ENCODE measurements around the gene ILKAP. TPM values are rescaled to one million over a fixed set of nuclear protein-coding genes. Genes with fewer than 3 reads are reported as not detected.

The ILKAP gene
- total and polyA plus RNA-seq, 2 of the 4 experiments (the other 2 are of a cell fraction): 13.3 to 44.2 TPM

- no peak within 1 kb of the TSS for H3K23ac ChIP-seq (ENCODE audit: low read depth, low read length)
- peak within 1 kb of the TSS; percentile 83 for H4K91ac ChIP-seq (ENCODE audit: insufficient read depth, low read depth, low read length)
- H3K4me1 ChIP-seq (ENCODE audit: control insufficient read depth, insufficient read depth, low read length): peaks cover 19% of the 10 kb centered on the region
- CTCF ChIA-PET: no interaction called here
- peak within 1 kb of the TSS; percentile 27; the same call in 1 of the 3 replicates for H2BK15ac ChIP-seq (ENCODE audit: low read depth, low read length)
- no TSS peak for BruUV-seq (replicated peaks)
- intact Hi-C loops (cut with micrococcal nuclease): no loop called here
- H3K56ac ChIP-seq (ENCODE audit: extremely low read depth, insufficient read depth, low read length): no peak within 1 kb of the TSS
- dilution Hi-C loops (cut with HindIII; ENCODE audit: low sequenced_read_pairs, unreplicated experiment): no loop called here
- 0 out of 2 replicates have a peak, but pooled peaks cover 9% of the 10 kb centered on the region for H3K9me1 ChIP-seq (ENCODE audit: insufficient read depth, low read length)
- peak within 1 kb of the TSS; percentile 47; the same call in 1 of the 2 replicates for H2BK20ac ChIP-seq (ENCODE audit: low read depth, low read length)
- POLR2A ChIA-PET (ENCODE audit: unreplicated experiment): no interaction called here
- 0 out of 2 replicates have a peak within 1 kb of the TSS, but pooled peaks have one; percentile 26 for H4K5ac ChIP-seq (ENCODE audit: low read depth, low read length)
- no peaks in the 10 kb centered on the region for H3K36me3 ChIP-seq (ENCODE audit: control insufficient read depth, insufficient read depth, low read length)
- H3K9me3 ChIP-seq (ENCODE audit: control insufficient read depth, insufficient read depth, low read length): no peaks in the 10 kb centered on the region
- no peaks in the 10 kb centered on the region for H3K79me1 ChIP-seq (ENCODE audit: low read depth in 1 of 2, low read length in 2 of 2)
- no peak within 1 kb of the TSS for H3K4me3 ChIP-seq (ENCODE audit: insufficient read depth, low read depth, low read length)
- peak within 1 kb of the TSS; percentile 37 to 80; a peak in 2 of 4 replicates for H4K8ac ChIP-seq (ENCODE audit: low read depth in 2 of 2, low read length in 2 of 2)
- peak within 1 kb of the TSS; percentile 43 for H2AK5ac ChIP-seq (ENCODE audit: low read depth, low read length)
- H3K18ac ChIP-seq (ENCODE audit: low read depth, low read length): peak within 1 kb of the TSS; percentile 2; the same call in 1 of the 2 replicates
- no peak within 1 kb of the TSS for H2BK5ac ChIP-seq (ENCODE audit: low read depth, low read length, poor library complexity, severe bottlenecking)
- in situ Hi-C loops (cut with MboI; ENCODE audit: low sequenced_read_pairs): no loop called here
- DNase-seq: no peak
- H2AK9ac ChIP-seq (replicated peaks; ENCODE audit: low read depth, low read length, poor library complexity): peak within 1 kb of the TSS; percentile 84
- WGBS, 2 experiments (ENCODE audit: extremely low coverage in 2 of 2, insufficient read length in 1 of 2): 82% methylated on average over 9 of the region's 22 CpGs; no CpG with 5 or more reads in 1 of the 2 experiments
- H3K9ac ChIP-seq (ENCODE audit: low read depth, low read length): no peak within 1 kb of the TSS
- peak within 1 kb of the TSS; percentile 77 for H3K4ac ChIP-seq (ENCODE audit: low read depth, low read length)
- ATAC-seq (ENCODE audit: low read depth): no peak
- no peak within 1 kb of the TSS for H3K14ac ChIP-seq (replicated peaks; ENCODE audit: low read depth, low read length)
- H2AFZ ChIP-seq (replicated peaks; ENCODE audit: low read length, poor library complexity): peak within 1 kb of the TSS; percentile 67
- no peaks in the 10 kb centered on the region for H4K20me1 ChIP-seq (ENCODE audit: insufficient read depth, low read length)
- peak within 1 kb of the TSS; percentile 20 for H2BK120ac ChIP-seq (ENCODE audit: low read depth, low read length)
- no peak within 1 kb of the TSS for H3K4me2 ChIP-seq (ENCODE audit: low read depth, low read length)
- no peaks in the 10 kb centered on the region for H3K27me3 ChIP-seq (ENCODE audit: control insufficient read depth, insufficient read depth, low read length)
- no peak within 1 kb of the TSS for H3K27ac ChIP-seq (ENCODE audit: insufficient read depth, low read length)
- no peak for TF ChIP-seq CTCF (conservative IDR thresholded peaks at IDR 0.05; ENCODE audit: low read depth, low read length)
- TF ChIP-seq RAD21 (IDR thresholded peaks at IDR 0.05; ENCODE audit: low read length): no peak
- TF ChIP-seq CHD1 (IDR thresholded peaks at IDR 0.05; ENCODE audit: low read depth, low read length): no peak
- no peak for TF ChIP-seq NFE2L2 (IDR thresholded peaks at IDR 0.05; ENCODE audit: low read depth, low read length)
- TF ChIP-seq MAZ (IDR thresholded peaks at IDR 0.05; ENCODE audit: borderline replicate concordance, low read depth, low read length): no peak
- no peak for TF ChIP-seq FOS (IDR thresholded peaks at IDR 0.05; ENCODE audit: low read depth, low read length)
- TF ChIP-seq BHLHE40 (IDR thresholded peaks at IDR 0.05; ENCODE audit: low read depth, low read length): no peak
- TF ChIP-seq MXI1 (IDR thresholded peaks at IDR 0.05; ENCODE audit: borderline replicate concordance, low read depth, low read length): no peak
- TF ChIP-seq, protein P1, sequence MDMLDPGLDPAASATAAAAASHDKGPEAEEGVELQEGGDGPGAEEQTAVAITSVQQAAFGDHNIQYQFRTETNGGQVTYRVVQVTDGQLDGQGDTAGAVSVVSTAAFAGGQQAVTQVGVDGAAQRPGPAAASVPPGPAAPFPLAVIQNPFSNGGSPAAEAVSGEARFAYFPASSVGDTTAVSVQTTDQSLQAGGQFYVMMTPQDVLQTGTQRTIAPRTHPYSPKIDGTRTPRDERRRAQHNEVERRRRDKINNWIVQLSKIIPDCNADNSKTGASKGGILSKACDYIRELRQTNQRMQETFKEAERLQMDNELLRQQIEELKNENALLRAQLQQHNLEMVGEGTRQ (IDR thresholded peaks at IDR 0.05; ENCODE audit: low read depth, low read length): no peak
- TF ChIP-seq MAFK (IDR thresholded peaks at IDR 0.05; ENCODE audit: low read depth, low read length): no peak
- TF ChIP-seq CEBPB (IDR thresholded peaks at IDR 0.05; ENCODE audit: low read depth, low read length): no peak
- TF ChIP-seq SMC3 (IDR thresholded peaks at IDR 0.05; ENCODE audit: low read depth, low read length): no peak
- no peak for TF ChIP-seq RFX5 (IDR thresholded peaks at IDR 0.05; ENCODE audit: low read depth, low read length)
- no peak for TF ChIP-seq POLR2A (IDR thresholded peaks at IDR 0.05; ENCODE audit: low read depth, low read length)
- TF ChIP-seq RCOR1 (IDR thresholded peaks at IDR 0.05; ENCODE audit: insufficient replicate concordance, low read length): no peak
Measured at GRCh38 chr2:238138331-238139195, 64.9 kb downstream of the ILKAP start, which contains the start of gene KLHL30. Gene KLHL30, plus strand, starts transcription at chr2:238138668. Its CDS starts 2,087 bp downstream, at chr2:238140755.
